ENCODE measurements around the gene LUC7L.
A peak's percentile ranks its signal among the peaks of the same experiment; 100 is the strongest.
"Not testable (repeated sequence)": the region's sequence is repeated elsewhere in the genome, so short reads cannot be mapped to it uniquely, and the experiment has no call there.

Gene LUC7L

GRCh38 chr16:263182-263774 lies 34.0 kb upstream of the LUC7L start:
- DNase-seq: no peak

- no peak for DNase-seq
Measured at GRCh38 chr16:262121-262745, 33.0 kb upstream of the LUC7L start.

GRCh38 chr16:261031-261691 lies 31.9 kb upstream of the LUC7L start:
- DNase-seq: no peak

- no peak for DNase-seq
Measured at GRCh38 chr16:260326-260725, 31.1 kb upstream of the LUC7L start.

GRCh38 chr16:259814-260253 lies 30.6 kb upstream of the LUC7L start:
- DNase-seq: no peak

GRCh38 chr16:259226-259625 lies 30.0 kb upstream of the LUC7L start:
- DNase-seq: no peak

GRCh38 chr16:258091-258490 lies 28.8 kb upstream of the LUC7L start:
- DNase-seq: not testable (repeated sequence)

- no peak for DNase-seq
Measured at GRCh38 chr16:255183-255582, 25.9 kb upstream of the LUC7L start.

GRCh38 chr16:254461-254860 lies 25.2 kb upstream of the LUC7L start:
- DNase-seq: no peak

- DNase-seq: peak; percentile 14
Measured at GRCh38 chr16:253833-254232, 24.6 kb upstream of the LUC7L start.

GRCh38 chr16:252366-253337 lies 23.4 kb upstream of the LUC7L start:
- peak; percentile 41 for DNase-seq

- DNase-seq: no peak
Measured at GRCh38 chr16:249431-249830, 20.2 kb upstream of the LUC7L start.

GRCh38 chr16:247027-247426 lies 17.8 kb upstream of the LUC7L start:
- DNase-seq: no peak

GRCh38 chr16:245105-245504 lies 15.9 kb upstream of the LUC7L start:
- no peak for DNase-seq

- DNase-seq: no peak
Measured at GRCh38 chr16:243348-243747, 14.1 kb upstream of the LUC7L start.

- no peak for DNase-seq
Measured at GRCh38 chr16:242281-242680, 13.0 kb upstream of the LUC7L start.

GRCh38 chr16:240559-240958 lies 11.3 kb upstream of the LUC7L start:
- no peak for DNase-seq

- DNase-seq: no peak
Measured at GRCh38 chr16:239948-240277, 10.7 kb upstream of the LUC7L start.

GRCh38 chr16:234468-235305 lies 5.4 kb upstream of the LUC7L start, which contains the start of gene FAM234A:
Gene FAM234A, plus strand, starts transcription at chr16:234821. Its CDS starts 19,593 bp downstream, at chr16:254414.
- DNase-seq: peak; percentile 94

- no peak for DNase-seq
Measured at GRCh38 chr16:230949-231348, 1.7 kb upstream of the LUC7L start.

GRCh38 chr16:230351-230750 lies 1.1 kb upstream of the LUC7L start:
- DNase-seq: not testable (repeated sequence)

- DNase-seq: no peak
Measured at GRCh38 chr16:229731-230281, 557 bp upstream of the LUC7L start.
